HG02678 (cell line): ENCODE results near the gene PLXND1.

ENCODE experiments used
- ATAC-seq: cut with Tn5 transposase; IDR thresholded peaks from one replicate; pipeline ENCODE4 v1.9.1; 2021; ENCODE audit warnings: mild to moderate bottlenecking, moderate library complexity; ENCODE audit not compliant: unreplicated experiment

Gene PLXND1

GRCh38 chr3:129567176-129567705 lies 39.2 kb downstream of the PLXND1 start:
- ATAC-seq = no peak

DNA sequence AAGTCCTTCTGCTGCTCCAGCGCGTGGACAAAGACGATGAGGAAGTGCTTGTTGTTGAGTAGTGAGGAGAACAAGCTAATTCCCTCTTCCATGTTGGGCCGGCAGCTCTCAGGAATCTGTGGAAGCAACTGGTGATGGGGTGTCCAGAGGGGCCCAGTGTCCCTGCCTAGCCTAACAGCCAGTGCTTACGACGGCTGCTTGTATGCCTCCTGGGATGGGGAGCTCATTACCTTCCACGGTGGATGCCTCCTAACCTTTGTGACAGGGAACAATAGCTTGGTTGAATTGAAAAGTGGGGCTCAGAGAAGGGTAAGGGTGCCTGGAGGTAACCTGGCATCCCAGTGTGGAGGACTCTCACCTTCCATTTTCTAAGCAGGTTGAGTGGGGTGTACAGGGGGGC lies 40.6 kb downstream of the PLXND1 start:
- no peak for ATAC-seq

DNA sequence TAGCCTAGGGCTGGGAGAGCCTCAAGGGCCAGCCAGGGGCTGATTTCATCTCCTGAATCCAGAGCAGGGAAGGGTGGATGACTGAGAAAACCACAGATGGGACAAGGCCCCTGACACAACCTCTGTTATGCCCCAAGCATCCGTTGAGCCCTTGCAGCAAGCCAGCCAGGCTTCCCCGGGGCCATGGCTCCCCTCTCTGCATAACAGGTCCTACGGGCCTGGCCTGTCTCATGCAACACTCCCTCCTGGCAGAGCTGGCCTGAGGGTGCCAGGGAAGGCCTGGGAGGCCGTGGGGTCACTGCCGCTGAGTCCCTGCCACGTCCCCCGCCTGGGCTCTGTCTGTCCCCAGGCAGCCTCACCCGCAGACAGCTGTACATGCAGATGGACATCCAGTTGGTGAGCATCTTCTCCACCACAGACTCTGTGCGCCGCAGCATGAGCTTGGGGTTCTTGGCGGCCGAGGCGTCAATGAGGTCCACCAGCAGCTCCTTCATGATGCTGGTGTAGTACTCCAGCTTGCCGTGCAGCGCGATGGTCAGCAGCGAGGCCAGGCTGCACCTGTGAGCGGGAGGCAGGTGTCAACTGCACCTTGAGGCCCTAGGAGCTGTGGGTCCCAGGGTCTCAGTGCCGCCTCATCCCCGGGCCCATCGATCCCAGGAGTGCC lies 41.4 kb downstream of the PLXND1 start:
- no peak for ATAC-seq

DNA sequence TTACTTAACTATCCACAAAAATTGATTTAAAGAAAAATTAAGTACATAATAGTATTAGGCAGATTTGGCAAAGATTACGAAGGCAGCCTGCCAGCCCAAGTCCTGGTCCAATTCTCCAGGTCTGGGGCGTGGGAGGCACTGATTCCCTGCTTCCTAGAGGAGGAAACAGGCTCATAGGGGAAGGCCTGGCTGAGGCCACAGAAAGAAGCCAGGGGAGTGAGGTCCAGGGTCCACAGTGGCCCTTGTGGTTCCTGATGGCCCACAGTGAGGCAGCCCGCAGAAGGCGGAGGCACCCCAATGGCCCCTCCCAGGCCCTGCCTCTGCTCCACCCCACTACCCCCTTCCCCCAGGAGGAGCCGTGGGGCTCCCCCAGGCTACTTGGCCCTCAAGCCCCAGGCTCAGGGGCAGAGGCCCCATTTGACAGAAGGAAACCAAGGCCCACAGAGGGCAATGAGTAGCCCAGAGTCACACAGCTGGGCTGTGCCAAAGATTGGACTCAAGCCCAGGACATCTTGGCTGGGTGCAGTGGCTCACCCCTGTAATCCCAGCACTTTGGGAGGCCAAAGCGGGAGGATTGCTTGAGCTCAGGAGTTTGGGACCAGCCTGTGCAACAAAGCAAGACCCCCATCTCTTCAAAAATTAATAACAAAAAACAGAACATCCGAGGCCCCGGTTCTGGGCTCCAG lies 42.5 kb downstream of the PLXND1 start:
- ATAC-seq = no peak

- ATAC-seq = no peak
Observed at GRCh38 chr3:129563332-129563731, 43.1 kb downstream of the PLXND1 start.

DNA sequence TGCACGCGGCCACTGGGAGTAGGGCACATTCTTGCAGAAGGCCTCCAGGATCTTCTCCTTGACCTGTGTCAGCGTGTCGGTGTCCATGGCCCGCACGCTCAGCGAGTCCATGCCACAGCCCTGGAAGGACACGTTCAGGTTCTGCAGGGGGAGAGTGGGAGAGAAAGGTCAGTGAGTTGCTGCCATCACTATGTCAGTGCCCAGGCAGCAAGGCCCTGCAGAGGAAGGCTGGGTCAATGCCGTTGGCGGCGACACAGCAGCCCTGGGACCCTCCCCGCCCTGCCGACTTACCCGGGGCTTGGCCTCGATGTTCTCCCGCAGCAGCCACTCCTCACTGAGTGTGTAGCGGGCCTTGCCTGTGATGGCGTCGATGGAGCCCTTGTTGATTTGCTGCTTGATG lies 43.7 kb downstream of the PLXND1 start:
- no peak for ATAC-seq

DNA sequence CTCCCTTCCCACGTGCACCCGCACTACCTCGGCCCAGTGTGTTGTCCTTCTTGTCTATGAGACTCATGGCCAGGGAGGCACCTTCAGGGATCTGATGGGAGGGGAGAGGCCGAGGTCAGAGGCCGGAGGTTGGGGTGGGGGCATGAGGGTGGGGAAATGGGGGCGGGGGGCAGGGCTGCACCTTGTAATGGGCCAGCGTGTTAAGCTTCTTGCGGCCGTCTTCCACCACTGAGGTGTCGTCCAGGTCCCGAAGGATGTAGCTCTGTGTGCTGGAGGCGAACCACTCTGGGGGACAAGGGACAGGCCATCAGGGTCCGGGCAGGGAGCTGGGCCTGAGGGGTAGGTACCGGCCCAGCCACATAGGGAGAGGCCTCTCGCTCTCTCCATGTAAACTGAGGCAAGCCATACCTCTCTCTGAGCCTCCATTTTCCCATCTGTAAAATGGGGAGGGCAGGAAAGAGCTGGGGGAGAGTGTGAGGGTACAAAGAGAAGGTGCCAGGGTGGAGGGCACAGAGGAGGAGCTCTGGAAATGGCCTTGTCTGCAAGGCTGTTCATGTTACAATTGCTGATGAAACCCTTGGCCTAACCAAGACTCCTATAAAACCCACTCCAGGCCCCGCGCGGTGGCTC lies 44.7 kb downstream of the PLXND1 start:
- ATAC-seq = no peak

GRCh38 chr3:129560911-129561594 lies 45.4 kb downstream of the PLXND1 start:
- no peak for ATAC-seq

GRCh38 chr3:129560269-129560787 lies 46.1 kb downstream of the PLXND1 start:
- no peak for ATAC-seq

DNA sequence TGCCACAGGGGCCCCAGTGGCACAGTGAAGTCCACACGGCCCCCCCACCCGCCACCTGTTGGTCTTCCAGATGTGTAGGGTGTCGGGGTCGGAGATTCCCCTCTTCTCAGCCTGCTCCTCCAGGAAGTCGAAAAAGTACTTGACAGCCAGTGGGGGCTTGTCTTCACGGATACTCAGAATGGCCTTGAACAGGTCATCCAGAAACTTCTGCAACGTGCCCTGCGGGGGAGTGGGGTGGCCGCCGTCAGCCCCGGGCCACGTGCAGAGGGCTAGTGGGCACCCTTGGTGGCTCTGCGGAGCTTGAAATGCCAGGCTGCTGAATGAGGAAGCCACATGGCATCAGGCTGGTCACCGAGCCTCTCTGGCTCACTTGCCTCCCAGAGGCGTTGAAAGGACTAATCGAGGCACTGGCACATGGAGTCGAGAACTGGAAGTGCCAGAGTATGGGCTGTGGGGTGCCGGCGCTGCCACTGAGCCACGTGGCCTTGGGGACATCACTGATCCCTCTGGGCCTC lies 46.9 kb downstream of the PLXND1 start:
- ATAC-seq = no peak

GRCh38 chr3:129558772-129559564 lies 47.5 kb downstream of the PLXND1 start:
- ATAC-seq = no peak

GRCh38 chr3:129558081-129558771 lies 48.2 kb downstream of the PLXND1 start:
- ATAC-seq = no peak

DNA sequence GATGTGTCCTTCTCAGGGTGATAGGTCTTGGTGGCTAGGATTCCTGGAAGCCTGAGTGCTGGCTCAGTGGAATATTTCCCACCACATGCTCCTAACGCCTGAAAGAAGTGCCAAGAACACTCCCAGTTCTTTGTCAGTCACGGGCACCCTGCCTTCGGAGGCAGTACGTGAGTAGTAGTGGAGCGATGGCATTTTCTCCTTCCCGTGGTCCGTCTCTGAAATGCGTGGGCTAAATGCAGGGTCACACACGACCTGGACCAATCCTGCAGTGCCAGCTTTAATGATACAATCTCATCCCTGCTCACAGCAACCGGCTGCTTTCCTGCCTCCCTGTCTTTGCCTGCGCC lies 49.0 kb downstream of the PLXND1 start:
- no peak for ATAC-seq

GRCh38 chr3:129556890-129557547 lies 49.5 kb downstream of the PLXND1 start:
- no peak for ATAC-seq

DNA sequence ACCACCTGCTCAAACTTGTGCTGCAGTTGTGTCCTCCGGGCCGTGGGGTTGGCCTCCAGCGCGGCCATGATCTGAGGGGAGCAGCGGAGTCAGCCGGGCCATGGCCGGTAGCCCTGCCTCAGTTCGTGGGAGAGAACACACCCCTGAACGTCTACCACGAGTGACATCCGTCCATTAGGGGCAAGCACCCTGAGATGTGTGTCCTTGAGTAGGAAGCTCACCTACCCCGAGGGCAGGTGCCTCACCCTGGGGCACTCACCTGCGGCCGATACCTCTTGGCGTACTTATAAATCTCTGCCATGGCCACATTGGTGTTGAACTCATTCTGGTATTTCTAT lies 50.1 kb downstream of the PLXND1 start:
- ATAC-seq = no peak

- no peak for ATAC-seq
Observed at GRCh38 chr3:129555616-129556357, 50.7 kb downstream of the PLXND1 start.

DNA sequence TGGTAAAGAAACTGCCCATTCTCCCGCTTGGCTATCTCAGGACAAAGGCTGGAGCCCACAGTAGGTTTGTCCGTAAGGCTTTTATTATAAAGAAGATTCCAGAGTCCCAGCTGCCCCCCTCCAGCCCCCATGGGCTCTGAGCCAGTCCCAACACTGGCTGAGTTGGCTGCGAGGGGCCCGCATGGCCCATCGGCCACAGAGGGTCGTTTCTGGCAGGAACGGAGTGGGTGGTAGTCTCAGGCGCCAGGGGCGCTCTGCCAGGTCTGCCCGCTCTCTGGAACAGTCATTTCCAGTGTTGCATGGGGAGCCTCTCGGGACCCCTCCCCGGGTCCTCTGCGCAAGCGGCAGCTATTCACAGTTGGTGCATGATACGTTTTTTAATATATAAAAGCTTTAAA lies 51.3 kb downstream of the PLXND1 start:
- ATAC-seq = no peak

GRCh38 chr3:129554356-129555152 lies 51.9 kb downstream of the PLXND1 start:
- no peak for ATAC-seq
